Right lobe of liver (tissue), 4 donors: Measurements from ENCODE around the gene FBLN2.

Source experiments
- CTCF ChIP-seq, 4 donors: fragments of 200-600 bp in 3 of 4; fragments of 450-650 bp in 1 of 4; IDR thresholded peaks; one replicate each; pipeline versions ENCODE4 v1.5.1 to v1.8.0; 2016 to 2022; ENCODE audit warnings: antibody characterized with exemption in 4 of 4, mild to moderate bottlenecking in 2 of 4
- POLR2A ChIP-seq: fragments of 450-650 bp; IDR thresholded peaks from one replicate; pipeline ENCODE4 v1.6.1; 2017; ENCODE audit warnings: antibody characterized with exemption, mild to moderate bottlenecking
- donor health status: DM: no; HTN: no; CAD: no.
- donor health status: DM: no; HTN: no; CAD: no.
- donor health status: DM: no; HTN: yes; CAD: no.

GRCh38 chr3:13550791-13551360 is 2.0 kb downstream of the FBLN2 start:
- TF ChIP-seq CTCF (IDR thresholded peaks at IDR 0.05) (no peak), POLR2A (no peak)
